Measurements from ENCODE around the gene GPATCH3.
"Not testable (repeated sequence)": the region's sequence is repeated elsewhere in the genome, so short reads cannot be mapped to it uniquely, and the experiment has no call there.

The GPATCH3 gene

GRCh38 chr1:26900001-26900814 is at the start of gene GPATCH3:
TSS of gene GPATCH3 (minus strand) at chr1:26900467. CDS start at chr1:26900442, 25 bp downstream.
- Histone ChIP-seq H3K36me3 (ENCODE audit: insufficient read depth, low read length) (peaks cover 12% of the 10 kb centered on the region), H3K4me3 (ENCODE audit: low read length) (peak within 1 kb of the TSS; percentile 93)

GRCh38 chr1:26949926-26950319 is 49.7 kb upstream of the GPATCH3 start:
- Histone ChIP-seq H3K27me3 (ENCODE audit: insufficient read depth, low read length) (no peaks in the 10 kb centered on the region), H3K36me3 (ENCODE audit: insufficient read depth, low read length) (peaks cover 22% of the 10 kb centered on the region), H3K4me1 (ENCODE audit: insufficient read depth, low read length) (no peaks in the 10 kb centered on the region), H3K4me3 (ENCODE audit: low read length) (no peak overlapping the region), H2AFZ (ENCODE audit: low read depth, low read length) (no peak overlapping the region), H3K9me3 (ENCODE audit: low read length) (no peaks in the 10 kb centered on the region)

More at GRCh38 chr1:26900001-26900814, at the start of gene GPATCH3:
- H3K27me3 ChIP-seq (ENCODE audit: insufficient read depth, low read length), result no peaks in the 10 kb centered on the region
- peak within 1 kb of the TSS; percentile 97 for H2AFZ ChIP-seq (ENCODE audit: low read depth, low read length)
- H3K4me1 ChIP-seq (ENCODE audit: insufficient read depth, low read length), result peaks cover 14% of the 10 kb centered on the region
- H3K9me3 ChIP-seq (ENCODE audit: low read length), result no peaks in the 10 kb centered on the region

GRCh38 chr1:26949266-26949925 is 49.1 kb upstream of the GPATCH3 start:
- Histone ChIP-seq H3K36me3 (ENCODE audit: insufficient read depth, low read length) (peaks cover 26% of the 10 kb centered on the region), H3K4me1 (ENCODE audit: insufficient read depth, low read length) (no peaks in the 10 kb centered on the region), H2AFZ (ENCODE audit: low read depth, low read length) (no peak overlapping the region), H3K9me3 (ENCODE audit: low read length) (no peaks in the 10 kb centered on the region), H3K27me3 (ENCODE audit: insufficient read depth, low read length) (no peaks in the 10 kb centered on the region), H3K4me3 (ENCODE audit: low read length) (no peak overlapping the region)

GRCh38 chr1:26948725-26949057 is 48.4 kb upstream of the GPATCH3 start:
- not testable (repeated sequence) for H3K9me3 ChIP-seq (ENCODE audit: low read length); H3K4me3 ChIP-seq (ENCODE audit: low read length); H2AFZ ChIP-seq (ENCODE audit: low read depth, low read length); H3K4me1 ChIP-seq (ENCODE audit: insufficient read depth, low read length); H3K27me3 ChIP-seq (ENCODE audit: insufficient read depth, low read length)
- H3K36me3 ChIP-seq (ENCODE audit: insufficient read depth, low read length), result peaks cover 31% of the 10 kb centered on the region

- Histone ChIP-seq H3K4me1 (ENCODE audit: insufficient read depth, low read length) (no peaks in the 10 kb centered on the region), H3K27me3 (ENCODE audit: insufficient read depth, low read length) (no peaks in the 10 kb centered on the region), H3K4me3 (ENCODE audit: low read length) (no peak overlapping the region), H2AFZ (ENCODE audit: low read depth, low read length) (no peak overlapping the region), H3K9me3 (ENCODE audit: low read length) (no peaks in the 10 kb centered on the region), H3K36me3 (ENCODE audit: insufficient read depth, low read length) (peaks cover 54% of the 10 kb centered on the region)
These were observed 46.0 kb upstream of the GPATCH3 start for GRCh38 chr1:26946270-26946669.

GRCh38 chr1:26945728-26946127 is 45.5 kb upstream of the GPATCH3 start:
- Histone ChIP-seq H3K36me3 (ENCODE audit: insufficient read depth, low read length) (peaks cover 56% of the 10 kb centered on the region), H2AFZ (ENCODE audit: low read depth, low read length) (no peak overlapping the region), H3K4me3 (ENCODE audit: low read length) (no peak overlapping the region)

GRCh38 chr1:26945138-26945537 is 44.9 kb upstream of the GPATCH3 start:
- no peak overlapping the region for H3K4me3 ChIP-seq (ENCODE audit: low read length)
- peaks cover 56% of the 10 kb centered on the region for H3K36me3 ChIP-seq (ENCODE audit: insufficient read depth, low read length)
- H3K27me3 ChIP-seq (ENCODE audit: insufficient read depth, low read length), result no peaks in the 10 kb centered on the region
- no peak overlapping the region for H2AFZ ChIP-seq (ENCODE audit: low read depth, low read length)
- H3K4me1 ChIP-seq (ENCODE audit: insufficient read depth, low read length), result no peaks in the 10 kb centered on the region
- no peaks in the 10 kb centered on the region for H3K9me3 ChIP-seq (ENCODE audit: low read length)

More at GRCh38 chr1:26945728-26946127, 45.5 kb upstream of the GPATCH3 start:
- no peaks in the 10 kb centered on the region for H3K4me1 ChIP-seq (ENCODE audit: insufficient read depth, low read length)
- no peaks in the 10 kb centered on the region for H3K27me3 ChIP-seq (ENCODE audit: insufficient read depth, low read length)
- H3K9me3 ChIP-seq (ENCODE audit: low read length), result no peaks in the 10 kb centered on the region

- H2AFZ ChIP-seq (ENCODE audit: low read depth, low read length), result no peak overlapping the region
- peaks cover 65% of the 10 kb centered on the region for H3K36me3 ChIP-seq (ENCODE audit: insufficient read depth, low read length)
- H3K4me1 ChIP-seq (ENCODE audit: insufficient read depth, low read length), result no peaks in the 10 kb centered on the region
- no peaks in the 10 kb centered on the region for H3K9me3 ChIP-seq (ENCODE audit: low read length)
- no peaks in the 10 kb centered on the region for H3K27me3 ChIP-seq (ENCODE audit: insufficient read depth, low read length)
- H3K4me3 ChIP-seq (ENCODE audit: low read length), result no peak overlapping the region
These were observed 42.4 kb upstream of the GPATCH3 start for GRCh38 chr1:26942656-26943055.

- Histone ChIP-seq H3K4me3 (ENCODE audit: low read length) (no peak overlapping the region), H2AFZ (ENCODE audit: low read depth, low read length) (no peak overlapping the region), H3K4me1 (ENCODE audit: insufficient read depth, low read length) (no peaks in the 10 kb centered on the region), H3K36me3 (ENCODE audit: insufficient read depth, low read length) (peaks cover 66% of the 10 kb centered on the region), H3K27me3 (ENCODE audit: insufficient read depth, low read length) (no peaks in the 10 kb centered on the region), H3K9me3 (ENCODE audit: low read length) (no peaks in the 10 kb centered on the region)
These were observed 41.0 kb upstream of the GPATCH3 start for GRCh38 chr1:26941311-26941710.

GRCh38 chr1:26938659-26939025 is 38.4 kb upstream of the GPATCH3 start:
- Histone ChIP-seq H3K9me3 (ENCODE audit: low read length) (no peaks in the 10 kb centered on the region), H3K4me1 (ENCODE audit: insufficient read depth, low read length) (no peaks in the 10 kb centered on the region), H3K36me3 (ENCODE audit: insufficient read depth, low read length) (peaks cover 57% of the 10 kb centered on the region), H2AFZ (ENCODE audit: low read depth, low read length) (no peak overlapping the region), H3K27me3 (ENCODE audit: insufficient read depth, low read length) (no peaks in the 10 kb centered on the region), H3K4me3 (ENCODE audit: low read length) (no peak overlapping the region)

GRCh38 chr1:26938004-26938658 is 37.9 kb upstream of the GPATCH3 start:
- Histone ChIP-seq H3K9me3 (ENCODE audit: low read length) (no peaks in the 10 kb centered on the region), H3K36me3 (ENCODE audit: insufficient read depth, low read length) (peaks cover 55% of the 10 kb centered on the region)

GRCh38 chr1:26936823-26937222 is 36.6 kb upstream of the GPATCH3 start:
- Histone ChIP-seq H3K4me1 (ENCODE audit: insufficient read depth, low read length) (no peaks in the 10 kb centered on the region), H3K27me3 (ENCODE audit: insufficient read depth, low read length) (no peaks in the 10 kb centered on the region), H3K9me3 (ENCODE audit: low read length) (no peaks in the 10 kb centered on the region), H3K4me3 (ENCODE audit: low read length) (no peak overlapping the region), H3K36me3 (ENCODE audit: insufficient read depth, low read length) (peaks cover 43% of the 10 kb centered on the region), H2AFZ (ENCODE audit: low read depth, low read length) (no peak overlapping the region)

More at GRCh38 chr1:26938004-26938658, 37.9 kb upstream of the GPATCH3 start:
- no peaks in the 10 kb centered on the region for H3K27me3 ChIP-seq (ENCODE audit: insufficient read depth, low read length)
- H2AFZ ChIP-seq (ENCODE audit: low read depth, low read length), result no peak overlapping the region
- no peak overlapping the region for H3K4me3 ChIP-seq (ENCODE audit: low read length)
- no peaks in the 10 kb centered on the region for H3K4me1 ChIP-seq (ENCODE audit: insufficient read depth, low read length)

- Histone ChIP-seq H3K36me3 (ENCODE audit: insufficient read depth, low read length) (peaks cover 51% of the 10 kb centered on the region), H3K4me3 (ENCODE audit: low read length) (no peak overlapping the region), H2AFZ (ENCODE audit: low read depth, low read length) (no peak overlapping the region), H3K9me3 (ENCODE audit: low read length) (no peaks in the 10 kb centered on the region), H3K27me3 (ENCODE audit: insufficient read depth, low read length) (no peaks in the 10 kb centered on the region), H3K4me1 (ENCODE audit: insufficient read depth, low read length) (no peaks in the 10 kb centered on the region)
These were observed 32.3 kb upstream of the GPATCH3 start for GRCh38 chr1:26932531-26932930.

Data from neuron (in vitro differentiated cells).